Testis (tissue), 2 donors: Measurements from ENCODE around the gene TRPC1.

Source experiments
- POLR2A ChIP-seq: fragments of 450-650 bp; IDR thresholded peaks from one replicate; pipeline ENCODE4 v1.6.1; 2017; ENCODE audit warnings: antibody characterized with exemption, mild to moderate bottlenecking, moderate library complexity
- TF ChIP-seq, protein P1 (sequence below), 3 experiments: fragments of 450-650 bp in 2 of 3; fragments of 200-600 bp in 1 of 3; sonication (generic) in 1 of 3; IDR thresholded peaks; one replicate each; pipeline ENCODE4 v1.5.1; 2016 to 2019; ENCODE audit warnings: antibody characterized with exemption in 3 of 3, mild to moderate bottlenecking in 2 of 3, moderate library complexity in 1 of 3

DNA sequence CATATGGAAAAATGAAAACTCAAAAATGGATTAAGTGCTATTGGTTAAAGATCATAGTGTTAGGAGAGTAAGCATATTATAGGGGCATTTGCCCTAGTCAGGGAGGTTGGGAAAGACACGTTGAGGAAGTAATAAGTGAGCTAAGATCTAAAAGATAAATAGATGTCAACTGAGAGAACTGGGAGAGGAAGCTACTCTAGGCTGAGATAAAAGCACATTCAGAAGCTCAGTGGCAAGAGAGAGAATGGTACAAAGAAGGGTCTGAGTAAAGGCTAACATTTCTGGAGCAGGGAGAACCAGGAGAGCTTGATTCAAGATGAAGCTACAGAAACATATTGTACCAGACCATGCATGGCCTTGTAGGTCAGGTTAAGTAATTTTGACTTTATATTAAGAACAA is 63.9 kb downstream of the TRPC1 start:
- no peak for TF ChIP-seq POLR2A
- TF ChIP-seq, protein P1, sequence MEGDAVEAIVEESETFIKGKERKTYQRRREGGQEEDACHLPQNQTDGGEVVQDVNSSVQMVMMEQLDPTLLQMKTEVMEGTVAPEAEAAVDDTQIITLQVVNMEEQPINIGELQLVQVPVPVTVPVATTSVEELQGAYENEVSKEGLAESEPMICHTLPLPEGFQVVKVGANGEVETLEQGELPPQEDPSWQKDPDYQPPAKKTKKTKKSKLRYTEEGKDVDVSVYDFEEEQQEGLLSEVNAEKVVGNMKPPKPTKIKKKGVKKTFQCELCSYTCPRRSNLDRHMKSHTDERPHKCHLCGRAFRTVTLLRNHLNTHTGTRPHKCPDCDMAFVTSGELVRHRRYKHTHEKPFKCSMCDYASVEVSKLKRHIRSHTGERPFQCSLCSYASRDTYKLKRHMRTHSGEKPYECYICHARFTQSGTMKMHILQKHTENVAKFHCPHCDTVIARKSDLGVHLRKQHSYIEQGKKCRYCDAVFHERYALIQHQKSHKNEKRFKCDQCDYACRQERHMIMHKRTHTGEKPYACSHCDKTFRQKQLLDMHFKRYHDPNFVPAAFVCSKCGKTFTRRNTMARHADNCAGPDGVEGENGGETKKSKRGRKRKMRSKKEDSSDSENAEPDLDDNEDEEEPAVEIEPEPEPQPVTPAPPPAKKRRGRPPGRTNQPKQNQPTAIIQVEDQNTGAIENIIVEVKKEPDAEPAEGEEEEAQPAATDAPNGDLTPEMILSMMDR (IDR thresholded peaks at IDR 0.05) = no peak
